Stimulated activated CD4-positive, alpha-beta T cell treated with anti-CD3 and anti-CD28 coated beads, TNF-alpha, amount 100 ng/mL, for 4 hours (primary cell): Measurements from ENCODE around the gene CARD9.
"Not testable (repeated sequence)": the region's sequence is repeated elsewhere in the genome, so short reads cannot be mapped to it uniquely, and the experiment has no call there.

Source experiments
- DNase-seq, 3 experiments: peaks; one replicate each; pipeline ENCODE4 v3.0.0-alpha.2; 2020; ENCODE audit warnings: low read depth in 3 of 3

The CARD9 gene

DNA sequence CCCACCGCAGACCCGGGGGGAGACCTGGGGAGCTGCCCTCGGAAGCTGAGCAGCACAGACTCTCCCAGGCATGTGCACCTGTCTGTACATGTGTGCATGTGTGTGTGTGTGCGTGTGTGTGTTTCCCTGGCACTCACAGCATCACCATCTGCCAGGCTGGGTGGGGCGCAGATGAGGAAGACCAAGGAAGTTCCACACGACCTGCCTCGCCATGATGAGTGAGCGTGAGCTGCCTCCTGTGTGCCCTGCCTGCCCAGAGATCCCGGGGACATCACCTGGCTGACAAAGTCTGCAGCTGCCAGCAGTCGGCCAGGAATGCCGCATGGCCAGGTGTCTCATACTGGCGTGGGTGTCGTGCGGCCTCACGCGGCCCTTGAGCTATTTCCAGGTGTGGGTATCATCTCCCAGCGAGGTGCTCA, 50.1 kb downstream of the CARD9 start:
- DNase-seq: no peak

DNA sequence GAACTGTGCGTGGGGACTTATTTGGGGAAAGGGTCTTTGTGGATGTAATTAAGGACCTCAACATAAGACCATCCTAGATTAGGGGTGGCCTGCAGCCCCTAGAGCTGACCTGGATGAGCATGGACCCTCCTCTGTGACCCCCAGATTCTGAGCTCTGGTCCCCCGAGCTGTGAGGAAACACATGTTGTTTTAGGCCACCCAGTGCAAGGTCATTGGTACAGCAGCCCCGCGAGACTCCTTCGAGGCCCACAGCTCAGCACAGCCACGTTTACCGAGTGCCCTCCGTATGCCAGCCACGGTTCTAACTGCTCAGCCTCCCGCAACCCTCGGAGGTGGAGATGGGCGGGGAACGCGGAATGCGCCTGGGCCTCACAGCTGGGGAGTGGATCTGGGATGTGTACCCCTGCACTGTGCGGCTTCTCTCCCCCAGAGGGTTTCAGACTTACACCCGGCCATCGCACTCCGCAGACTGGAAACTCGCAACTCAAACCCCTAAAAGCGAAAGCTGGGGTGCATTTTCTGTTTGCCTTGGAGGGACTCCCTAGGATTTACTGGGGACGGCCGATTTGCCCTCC, 50.6 kb downstream of the CARD9 start:
- DNase-seq: no peak

DNA sequence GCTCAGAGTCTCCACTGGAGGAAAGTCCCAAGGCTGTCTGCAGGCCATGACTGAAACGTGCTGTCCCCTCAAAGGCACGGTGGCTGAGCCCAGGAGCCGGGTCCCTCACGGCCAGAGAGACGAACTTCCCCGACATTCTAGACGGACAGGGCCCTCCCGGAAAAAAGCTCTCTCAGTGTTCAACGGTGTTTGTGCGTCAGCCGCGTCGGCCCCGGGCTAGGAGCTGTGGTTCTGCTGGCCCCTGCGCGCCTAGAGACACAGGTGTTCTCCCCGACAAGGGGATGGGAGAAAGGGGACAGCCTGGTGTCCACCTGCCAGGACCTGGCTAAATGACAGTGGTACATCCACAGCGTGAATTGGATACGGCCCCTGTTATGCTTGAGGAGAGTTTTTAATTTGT, 51.9 kb downstream of the CARD9 start:
- no peak for DNase-seq

DNA sequence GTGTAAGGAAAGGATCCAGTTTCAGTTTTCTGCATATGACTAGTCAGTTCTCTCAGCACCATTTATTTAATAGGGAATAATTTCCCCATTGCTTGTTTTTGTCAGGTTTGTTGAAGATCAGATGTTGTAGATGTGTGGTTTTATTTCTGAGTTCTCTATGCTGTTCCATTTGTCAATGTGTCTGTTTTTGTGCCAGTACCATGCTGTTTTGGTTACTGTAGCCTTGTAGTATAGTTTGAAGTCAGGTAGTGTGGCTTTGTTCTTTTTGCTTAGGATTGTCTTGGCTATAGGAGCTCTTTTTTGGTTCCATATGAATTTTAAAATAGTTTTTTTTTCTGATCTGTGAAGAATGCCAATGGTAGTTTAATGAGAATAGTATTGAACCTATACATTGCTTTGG, 52.5 kb downstream of the CARD9 start:
- not testable (repeated sequence) for DNase-seq

DNA sequence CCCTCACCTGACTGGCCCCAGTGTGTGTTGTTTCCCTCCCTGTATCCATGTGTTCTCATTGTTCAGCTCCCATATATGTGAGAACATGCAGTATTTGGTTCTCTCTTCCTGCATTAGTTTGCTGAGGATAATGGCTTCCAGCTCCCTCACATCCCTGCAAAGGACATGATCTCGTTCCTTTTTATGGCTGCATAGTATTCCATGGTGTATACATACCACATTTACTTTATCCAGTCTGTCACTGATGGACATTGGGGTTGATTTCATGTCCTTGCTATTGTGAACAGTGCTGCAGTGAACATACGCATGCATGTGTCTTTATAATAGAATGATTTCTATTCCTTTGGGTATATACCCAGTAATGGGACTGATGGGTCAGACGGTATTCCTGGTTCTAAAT, 53.5 kb downstream of the CARD9 start:
- DNase-seq: not testable (repeated sequence)

DNA sequence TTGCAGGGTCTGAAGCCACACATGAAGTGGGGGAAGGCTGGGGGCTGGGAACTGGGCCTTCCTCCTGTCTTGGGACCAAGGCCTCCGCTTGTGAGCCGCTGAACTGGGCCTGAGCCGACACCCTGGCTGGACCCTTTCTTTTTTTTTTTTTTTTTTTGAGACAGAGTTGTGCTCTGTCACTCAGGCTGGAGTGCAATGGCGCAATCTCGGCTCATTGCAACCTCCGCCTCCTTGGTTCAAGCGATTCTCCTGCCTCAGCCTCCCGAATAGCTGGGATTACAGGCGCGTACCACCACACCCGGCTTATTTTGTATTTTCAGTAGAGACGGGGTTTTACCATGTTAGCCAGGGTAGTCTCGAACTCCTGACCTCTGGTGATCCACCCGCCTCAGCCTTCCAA, 54.2 kb downstream of the CARD9 start:
- DNase-seq: not testable (repeated sequence)

DNA sequence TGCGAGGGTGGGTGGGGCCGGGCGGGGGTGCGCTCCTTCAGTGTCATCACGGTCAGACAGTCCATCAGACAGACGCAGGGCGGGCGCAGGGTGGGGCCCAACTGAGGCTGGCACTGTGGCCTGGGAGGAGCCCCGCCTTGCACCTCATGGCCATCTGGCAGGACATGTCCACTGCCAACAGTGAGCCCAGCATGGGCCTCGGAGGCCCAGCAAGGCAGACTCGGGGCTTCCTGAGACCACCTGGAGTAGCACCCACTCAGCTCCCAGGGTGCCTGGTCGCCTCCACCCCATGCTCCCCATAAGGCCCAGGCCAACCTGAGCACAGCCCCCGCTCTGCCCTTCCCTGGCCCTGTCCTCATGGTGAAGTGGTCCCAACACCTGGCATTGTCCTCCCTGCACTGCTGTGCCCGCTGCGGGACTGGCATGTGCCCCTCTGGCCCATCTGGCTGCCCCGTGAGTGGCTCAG, 54.7 kb downstream of the CARD9 start:
- DNase-seq: no peak

DNA sequence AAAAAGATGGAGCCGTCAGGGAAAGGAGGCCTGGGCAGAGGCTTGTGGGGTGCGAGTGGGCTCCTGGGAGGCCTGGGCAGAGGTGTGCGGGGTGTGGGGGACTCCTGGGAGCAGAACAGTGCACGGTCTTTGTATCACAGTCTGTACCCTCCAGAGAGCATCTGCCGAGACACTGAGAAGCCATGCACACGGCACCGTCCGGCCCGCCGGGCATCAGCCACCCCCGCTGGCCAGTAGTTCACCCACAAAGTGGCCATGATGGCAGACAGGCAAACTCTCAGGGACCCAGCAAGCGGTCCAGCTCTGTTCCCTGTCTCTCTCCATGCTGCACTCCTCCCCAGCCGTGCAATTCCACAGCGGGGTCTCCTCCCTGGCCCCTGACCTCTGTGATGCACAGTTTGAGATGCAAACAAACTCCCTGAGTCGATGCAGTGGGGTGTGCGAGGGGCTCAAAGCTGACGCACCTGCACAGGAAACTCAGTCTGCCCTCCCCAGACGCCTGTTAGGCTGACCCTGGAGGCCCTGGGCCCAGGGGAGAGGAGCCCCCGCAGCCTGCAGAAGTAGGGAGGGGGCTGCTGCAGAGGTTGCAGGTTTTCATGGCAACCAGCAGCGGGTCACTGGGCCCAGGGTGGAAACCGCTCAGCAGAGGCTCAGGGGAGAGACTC, 55.2 kb downstream of the CARD9 start:
- DNase-seq: no peak

DNA sequence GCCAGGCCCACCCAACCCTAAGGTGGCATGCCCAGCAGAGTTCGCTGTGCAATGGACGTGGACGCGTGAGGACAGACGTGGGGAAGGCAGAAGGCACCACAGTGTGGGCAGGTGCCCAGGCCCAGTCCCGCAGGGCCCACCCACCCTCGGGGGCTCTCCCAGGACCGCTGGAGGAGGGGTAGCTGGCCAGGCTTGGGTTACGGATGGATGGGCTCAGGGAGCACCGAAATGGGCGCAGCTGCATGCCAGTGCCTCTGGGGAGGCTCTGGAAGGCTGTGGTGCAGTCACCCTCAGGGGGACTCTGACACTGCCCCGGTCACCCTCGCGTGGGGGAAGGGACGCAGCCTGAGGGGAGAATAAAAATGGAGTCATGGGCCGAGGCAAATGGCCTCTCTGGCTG, 55.8 kb downstream of the CARD9 start:
- no peak for DNase-seq

DNA sequence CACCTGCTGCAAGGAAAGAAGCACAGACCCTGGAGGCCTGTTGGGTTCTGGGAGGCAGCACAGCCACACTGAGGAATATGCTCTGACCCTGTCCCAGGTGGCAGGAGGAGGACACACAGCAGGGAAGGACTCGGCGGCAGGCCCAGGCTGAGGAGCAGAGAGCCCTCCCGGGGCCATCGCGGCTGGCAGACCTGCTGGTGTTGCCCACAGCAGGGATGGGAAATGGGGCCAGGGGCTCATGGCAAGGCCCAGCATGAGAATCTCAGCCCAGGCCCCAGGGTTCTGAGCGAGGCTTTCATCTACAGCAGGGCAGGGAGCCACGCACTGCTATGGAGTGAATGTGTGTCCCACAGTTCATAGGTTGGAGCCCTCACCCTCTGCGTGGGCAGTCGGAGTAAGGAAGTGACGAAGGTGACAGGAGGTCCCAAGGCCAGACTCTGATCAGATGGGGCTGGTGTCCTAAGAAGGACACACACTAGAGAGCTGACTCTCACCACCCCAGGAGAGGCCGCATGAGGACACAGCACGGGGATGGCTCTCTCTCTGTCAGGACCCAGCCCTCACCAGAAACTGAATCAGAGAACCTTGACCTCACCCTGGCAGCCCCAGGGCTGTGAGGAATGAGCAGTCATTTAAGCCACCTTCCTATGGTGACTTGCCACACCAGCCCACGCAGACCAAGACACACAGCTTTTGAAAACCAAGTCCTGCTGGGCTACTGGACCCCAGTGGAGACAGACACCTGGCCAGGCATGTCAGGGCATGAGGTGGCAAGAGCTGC, 56.4 kb downstream of the CARD9 start:
- DNase-seq: no peak

DNA sequence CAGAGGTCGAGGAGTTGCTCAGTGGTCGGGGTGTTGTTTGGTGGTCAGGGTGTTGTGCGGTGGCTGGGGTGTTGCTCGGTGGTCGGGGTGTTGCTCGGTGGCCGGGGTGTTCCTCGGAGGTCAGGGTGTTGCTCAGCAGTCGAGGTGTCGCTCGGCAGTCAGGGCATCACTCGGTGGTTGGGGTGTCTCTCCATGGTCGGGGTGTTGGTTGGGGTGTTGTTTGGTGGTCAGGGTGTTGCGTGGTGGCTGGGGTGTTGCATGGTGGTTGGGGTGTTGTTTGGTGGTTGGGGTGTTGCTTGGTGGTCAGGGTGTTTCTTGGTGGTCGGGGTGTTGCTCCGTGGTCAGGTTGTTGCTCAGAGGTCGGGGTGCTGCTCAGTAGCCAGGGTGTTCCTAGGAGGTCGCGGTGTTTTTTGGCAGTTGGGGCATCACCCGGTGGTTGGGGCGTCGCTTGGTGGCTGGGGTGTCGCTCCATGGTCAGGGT, 57.2 kb downstream of the CARD9 start:
- no peak for DNase-seq

DNA sequence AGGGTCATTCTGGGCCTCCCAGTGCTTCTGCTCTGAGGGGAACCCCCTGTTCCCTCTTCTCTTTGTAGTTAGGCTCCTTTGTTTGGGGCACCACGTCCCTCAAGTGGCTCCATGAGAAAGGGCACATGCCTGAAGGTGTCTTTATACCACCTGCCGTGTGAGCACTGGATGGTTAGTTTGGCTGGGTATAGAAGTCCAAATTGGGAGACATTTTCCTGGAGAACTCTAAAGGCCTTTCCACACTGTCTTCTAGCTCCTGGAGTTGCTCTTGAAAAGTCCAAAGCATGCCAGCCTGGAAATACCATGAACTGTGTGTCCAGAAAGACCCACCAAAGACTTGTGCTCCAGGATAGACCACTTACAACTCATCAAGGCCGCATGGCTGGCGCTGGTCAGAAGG, 58.5 kb downstream of the CARD9 start:
- DNase-seq: no peak

DNA sequence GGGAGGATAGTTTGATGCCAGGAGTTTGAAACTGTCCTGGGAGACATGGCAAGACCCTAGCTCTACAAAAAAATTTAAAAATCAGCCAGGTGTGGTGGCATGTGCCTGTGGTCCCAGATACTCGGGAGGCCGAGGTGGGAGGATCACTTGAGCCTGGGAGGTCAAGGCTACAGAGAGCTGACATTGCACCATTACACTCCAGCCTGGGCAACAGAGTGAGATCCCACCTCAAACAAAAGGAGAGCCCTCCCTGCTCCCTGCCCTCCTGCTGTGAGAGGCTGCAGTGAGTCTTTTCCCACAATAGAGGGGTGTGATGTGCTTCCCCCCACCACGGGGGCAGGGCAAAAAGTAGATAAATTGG, 59.4 kb downstream of the CARD9 start:
- no peak for DNase-seq
